Measurements from ENCODE around the gene ZNF827. TPM values are rescaled to one million over a fixed set of nuclear protein-coding genes. Genes with fewer than 3 reads are reported as not detected.

Gene ZNF827
- total RNA-seq, 4 donors from 2014 or later, result 3.0 to 11.0 (median 8.8) TPM

GRCh38 chr4:145882604-145883003 is 56.0 kb downstream of the ZNF827 start:
- WGBS, result 89% methylated on average over 7 of the region's 7 CpGs

DNA sequence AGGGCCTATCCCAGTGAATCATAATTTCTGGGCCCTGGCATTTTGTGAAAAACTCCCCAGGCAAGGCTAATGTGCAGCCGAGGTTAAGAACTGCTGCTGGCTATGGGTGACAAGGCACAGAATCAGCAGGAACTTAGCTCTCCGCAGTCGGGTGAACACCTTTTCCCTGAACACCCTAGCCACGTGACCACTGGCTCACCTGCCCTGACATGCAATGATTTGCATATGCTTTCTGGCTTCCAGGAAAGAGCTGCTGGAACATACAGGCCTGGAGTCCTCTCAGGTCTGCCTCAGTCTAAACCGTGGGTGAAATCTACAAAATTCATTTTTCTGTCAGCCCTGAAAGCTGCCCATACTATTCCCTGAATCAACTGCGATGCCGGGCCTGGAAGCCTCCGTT is 56.6 kb downstream of the ZNF827 start:
- DNase-seq (ENCODE audit: low spot score in 2 of 2), result peak in 1 of 2 donors; percentile 70
- no peaks in the 10 kb centered on the region for H3K9me3 ChIP-seq
- H3K27ac ChIP-seq, result no peak overlapping the region
- WGBS, result 48% methylated on average over 8 of the region's 8 CpGs
- peaks cover 47% of the 10 kb centered on the region for H3K4me1 ChIP-seq
- TF ChIP-seq POLR2AphosphoS5 (IDR thresholded peaks at IDR 0.05) (no peak), POLR2A (IDR thresholded peaks at IDR 0.05) (no peak), EP300 (IDR thresholded peaks at IDR 0.05) (no peak)
- TF ChIP-seq, protein P1, sequence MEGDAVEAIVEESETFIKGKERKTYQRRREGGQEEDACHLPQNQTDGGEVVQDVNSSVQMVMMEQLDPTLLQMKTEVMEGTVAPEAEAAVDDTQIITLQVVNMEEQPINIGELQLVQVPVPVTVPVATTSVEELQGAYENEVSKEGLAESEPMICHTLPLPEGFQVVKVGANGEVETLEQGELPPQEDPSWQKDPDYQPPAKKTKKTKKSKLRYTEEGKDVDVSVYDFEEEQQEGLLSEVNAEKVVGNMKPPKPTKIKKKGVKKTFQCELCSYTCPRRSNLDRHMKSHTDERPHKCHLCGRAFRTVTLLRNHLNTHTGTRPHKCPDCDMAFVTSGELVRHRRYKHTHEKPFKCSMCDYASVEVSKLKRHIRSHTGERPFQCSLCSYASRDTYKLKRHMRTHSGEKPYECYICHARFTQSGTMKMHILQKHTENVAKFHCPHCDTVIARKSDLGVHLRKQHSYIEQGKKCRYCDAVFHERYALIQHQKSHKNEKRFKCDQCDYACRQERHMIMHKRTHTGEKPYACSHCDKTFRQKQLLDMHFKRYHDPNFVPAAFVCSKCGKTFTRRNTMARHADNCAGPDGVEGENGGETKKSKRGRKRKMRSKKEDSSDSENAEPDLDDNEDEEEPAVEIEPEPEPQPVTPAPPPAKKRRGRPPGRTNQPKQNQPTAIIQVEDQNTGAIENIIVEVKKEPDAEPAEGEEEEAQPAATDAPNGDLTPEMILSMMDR (IDR thresholded peaks at IDR 0.05), result no peak
- no peaks in the 10 kb centered on the region for H3K27me3 ChIP-seq
- no peak overlapping the region for H3K4me3 ChIP-seq
- no peaks in the 10 kb centered on the region for H3K36me3 ChIP-seq

More at GRCh38 chr4:145882604-145883003, 56.0 kb downstream of the ZNF827 start:
- TF ChIP-seq, protein P1 (IDR thresholded peaks at IDR 0.05), result no peak
- TF ChIP-seq EP300 (IDR thresholded peaks at IDR 0.05) (no peak), POLR2A (IDR thresholded peaks at IDR 0.05) (no peak)
- no peaks in the 10 kb centered on the region for H3K27me3 ChIP-seq
- no peak overlapping the region for H3K27ac ChIP-seq
- H3K36me3 ChIP-seq, result no peaks in the 10 kb centered on the region
- DNase-seq (ENCODE audit: low spot score in 2 of 2), result no peak
- H3K9me3 ChIP-seq, result no peaks in the 10 kb centered on the region
- H3K4me1 ChIP-seq, result peaks cover 53% of the 10 kb centered on the region
- H3K4me3 ChIP-seq, result no peak overlapping the region

- WGBS, result 70% methylated on average over 4 of the region's 4 CpGs
- Histone ChIP-seq H3K4me1 (peaks cover 43% of the 10 kb centered on the region), H3K27ac (no peak overlapping the region), H3K36me3 (no peaks in the 10 kb centered on the region), H3K27me3 (no peaks in the 10 kb centered on the region), H3K9me3 (no peaks in the 10 kb centered on the region), H3K4me3 (no peak overlapping the region)
- DNase-seq (ENCODE audit: low spot score in 2 of 2), result no peak
- TF ChIP-seq POLR2A (IDR thresholded peaks at IDR 0.05) (no peak), EP300 (IDR thresholded peaks at IDR 0.05) (no peak), POLR2AphosphoS5 (IDR thresholded peaks at IDR 0.05) (no peak)
- TF ChIP-seq, protein P1 (IDR thresholded peaks at IDR 0.05), result no peak
These were observed 57.0 kb downstream of the ZNF827 start for GRCh38 chr4:145881576-145881975.

DNA sequence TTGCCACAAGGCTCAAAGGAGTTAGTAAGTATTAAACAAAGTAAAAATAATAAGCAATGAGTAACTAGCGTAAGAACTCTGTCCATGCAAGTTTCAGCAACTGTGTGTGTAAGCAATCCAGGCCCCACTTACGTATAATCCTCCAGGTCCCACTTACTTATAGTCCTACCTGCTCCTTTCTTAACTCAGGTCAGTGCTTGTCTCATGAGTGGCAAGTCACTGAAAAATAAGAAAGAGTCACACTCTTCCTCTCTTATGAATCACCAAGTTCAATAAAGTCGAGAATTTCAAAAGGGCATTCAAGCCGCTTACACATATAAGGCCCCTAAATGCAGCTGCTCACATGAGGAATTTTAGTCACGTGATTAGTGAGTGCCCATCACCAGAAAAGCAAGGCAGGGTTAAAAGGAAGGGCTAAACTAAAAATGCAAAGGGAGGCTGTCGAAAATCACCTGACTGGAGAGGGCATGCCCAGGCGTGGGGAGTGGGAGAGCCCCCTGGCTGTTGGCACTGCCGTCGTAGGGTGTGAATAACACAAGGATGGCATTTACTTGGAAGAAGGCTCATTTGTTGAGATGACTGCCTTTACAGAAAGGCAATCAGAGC is 58.2 kb downstream of the ZNF827 start:
- Histone ChIP-seq H3K36me3 (no peaks in the 10 kb centered on the region), H3K9me3 (no peaks in the 10 kb centered on the region), H3K27me3 (no peaks in the 10 kb centered on the region), H3K27ac (no peak overlapping the region), H3K4me1 (peaks cover 42% of the 10 kb centered on the region), H3K4me3 (no peak overlapping the region)
- 60% methylated on average over 9 of the region's 9 CpGs for WGBS
- DNase-seq (ENCODE audit: low spot score in 2 of 2), result no peak
- no peak for TF ChIP-seq EP300 (IDR thresholded peaks at IDR 0.05)

- Histone ChIP-seq H3K4me1 (peaks cover 42% of the 10 kb centered on the region), H3K27me3 (no peaks in the 10 kb centered on the region), H3K9me3 (no peaks in the 10 kb centered on the region), H3K27ac (no peak overlapping the region), H3K4me3 (no peak overlapping the region), H3K36me3 (no peaks in the 10 kb centered on the region)
- WGBS, result 27% methylated on average over 3 of the region's 3 CpGs
- TF ChIP-seq EP300 (IDR thresholded peaks at IDR 0.05), result no peak
- TF ChIP-seq, protein P1 (IDR thresholded peaks at IDR 0.05), result no peak
- TF ChIP-seq POLR2AphosphoS5 (IDR thresholded peaks at IDR 0.05), result no peak
- no peak for TF ChIP-seq POLR2A (IDR thresholded peaks at IDR 0.05)
- no peak for DNase-seq (ENCODE audit: low spot score in 2 of 2)
These were observed 59.0 kb downstream of the ZNF827 start for GRCh38 chr4:145879598-145879997.
